Inflammatory macrophage treated with lipopolysaccharide for 1 hour (primary cell): Measurements from ENCODE around the gene TEX11.
"Not testable (repeated sequence)": the region's sequence is repeated elsewhere in the genome, so short reads cannot be mapped to it uniquely, and the experiment has no call there.

Source experiments
- DNase-seq, 2 donors: peaks; one replicate each; pipeline ENCODE4 v3.0.0-alpha.2; 2020 to 2022

The TEX11 gene

GRCh38 chrX:70587158-70587557 lies 321.4 kb downstream of the TEX11 start:
- DNase-seq, result not testable (repeated sequence)

- DNase-seq, result no peak
Measured at GRCh38 chrX:70577442-70577841, 331.1 kb downstream of the TEX11 start.

GRCh38 chrX:70569922-70570576 lies 338.5 kb downstream of the TEX11 start:
- not testable (repeated sequence) for DNase-seq

GRCh38 chrX:70554948-70555347 lies 353.6 kb downstream of the TEX11 start:
- DNase-seq, result no peak

- no peak for DNase-seq
Measured at GRCh38 chrX:70554523-70554922, 354.0 kb downstream of the TEX11 start.

- peak in 1 of 2 donors; percentile 20 for DNase-seq
Measured at GRCh38 chrX:70554081-70554480, 354.4 kb downstream of the TEX11 start.

- DNase-seq, result no peak
Measured at GRCh38 chrX:70553516-70553915, 355.0 kb downstream of the TEX11 start.

- DNase-seq, result no peak
Measured at GRCh38 chrX:70552130-70552704, 356.3 kb downstream of the TEX11 start.

- peak in 1 of 2 donors; percentile 21 for DNase-seq
Measured at GRCh38 chrX:70549429-70549828, 359.1 kb downstream of the TEX11 start.

GRCh38 chrX:70535198-70535597 lies 373.3 kb downstream of the TEX11 start:
- no peak for DNase-seq

GRCh38 chrX:70527610-70528345 lies 380.7 kb downstream of the TEX11 start:
- no peak for DNase-seq

GRCh38 chrX:70527053-70527452 lies 381.5 kb downstream of the TEX11 start:
- DNase-seq, result no peak

- no peak for DNase-seq
Measured at GRCh38 chrX:70525733-70526132, 382.8 kb downstream of the TEX11 start.

- DNase-seq, result not testable (repeated sequence)
Measured at GRCh38 chrX:70515692-70516091, 392.8 kb downstream of the TEX11 start.

- DNase-seq, result not testable (repeated sequence)
Measured at GRCh38 chrX:70515270-70515669, 393.2 kb downstream of the TEX11 start.

GRCh38 chrX:70509078-70509477 lies 399.4 kb downstream of the TEX11 start:
- no peak for DNase-seq

- no peak for DNase-seq
Measured at GRCh38 chrX:70508296-70508911, 400.1 kb downstream of the TEX11 start.

- DNase-seq, result no peak
Measured at GRCh38 chrX:70505451-70505841, 403.1 kb downstream of the TEX11 start.

GRCh38 chrX:70504772-70505450 lies 403.6 kb downstream of the TEX11 start:
- DNase-seq, result no peak

GRCh38 chrX:70500826-70501225 lies 407.7 kb downstream of the TEX11 start:
- no peak for DNase-seq

GRCh38 chrX:70498129-70498528 lies 410.4 kb downstream of the TEX11 start:
- no peak for DNase-seq

GRCh38 chrX:70497026-70497425 lies 411.5 kb downstream of the TEX11 start:
- DNase-seq, result no peak

- DNase-seq, result no peak
Measured at GRCh38 chrX:70496491-70496890, 412.0 kb downstream of the TEX11 start.
